Upper lobe of left lung (tissue), 6 donors: ENCODE results near the gene RELCH. TPM values are rescaled to one million over a fixed set of nuclear protein-coding genes. Genes with fewer than 3 reads are reported as not detected.

ENCODE experiments used
- ATAC-seq, 2 donors: fragments of 200-7000 bp; cut with Tn5 transposase; one replicate each; pipeline ENCODE4 v1.9.1; 2022; ENCODE audit warnings: mild to moderate bottlenecking in 2 of 2, moderate library complexity in 2 of 2; ENCODE audit not compliant: low FRiP score in 2 of 2
- DNase-seq, 2 donors: peaks; one replicate each; pipeline ENCODE4 v3.0.0-alpha.2; 2019 to 2020
- H3K27ac ChIP-seq, 4 donors: fragments of 200-600 bp; sonication (generic); one replicate each; pipeline ENCODE4 v1.5.1; 2016 to 2019
- H3K27me3 ChIP-seq, 4 donors: fragments of 200-600 bp; sonication (generic); one replicate each; pipeline ENCODE4 v1.5.1; 2017 to 2019
- H3K36me3 ChIP-seq, 4 donors: fragments of 200-600 bp; sonication (generic); one replicate each; pipeline ENCODE4 v1.5.1; 2016 to 2019
- H3K4me1 ChIP-seq, 4 donors: fragments of 200-600 bp; sonication (generic); one replicate each; pipeline ENCODE4 v1.5.1; 2018 to 2019
- H3K4me3 ChIP-seq, 4 donors: fragments of 200-600 bp; sonication (generic); one replicate each; pipeline ENCODE4 v1.5.1; 2017 to 2019; ENCODE audit warnings: mild to moderate bottlenecking in 2 of 4, moderate library complexity in 1 of 4
- H3K9me3 ChIP-seq, 4 donors: fragments of 200-600 bp; sonication (generic); one replicate each; pipeline ENCODE4 v1.5.1; 2018 to 2019
- CTCF ChIP-seq, 6 experiments: fragments of 450-650 bp in 4 of 6; fragments of 200-600 bp in 2 of 6; sonication (generic) in 2 of 6; IDR thresholded peaks; one replicate each; pipeline ENCODE4 v1.5.1; 2016 to 2019; ENCODE audit warnings: antibody characterized with exemption in 6 of 6
- EP300 ChIP-seq, 4 donors: sonication (generic); formaldehyde crosslinking; IDR thresholded peaks; one replicate each; pipeline ENCODE4 v1.5.1; 2017; ENCODE audit warnings: antibody characterized with exemption in 4 of 4, control low read depth in 2 of 4
- POLR2A ChIP-seq, 4 donors: fragments of 450-650 bp; IDR thresholded peaks; one replicate each; pipeline ENCODE4 v1.5.1; 2016 to 2017; ENCODE audit warnings: antibody characterized with exemption in 4 of 4, mild to moderate bottlenecking in 2 of 4
- POLR2AphosphoS5 ChIP-seq, 2 donors: sonication (generic); formaldehyde crosslinking; IDR thresholded peaks; one replicate each; pipeline ENCODE4 v1.5.1; 2017; ENCODE audit warnings: antibody characterized with exemption in 2 of 2
- WGBS, 2 donors: methylation state at CpG; one replicate each; pipeline ENCODE4 v1.1.5; 2017 to 2018; 5-methylcytosine and 5-hydroxymethylcytosine counted together
- total RNA-seq, 6 donors: library from RNA; depleted of rRNA in 4 of 6; stranded (reverse); fragments of >200 nt in 4 of 6; gene quantifications; one replicate each; pipeline versions ENCODE4 v1.1.0 to v1.2.1, GENCODE V29; 2016 to 2021
- donor health status: DM: no; HTN: no; CAD: no; lungs with moderate emphysema.
- donor health status: DM: no; HTN: yes; CAD: no; lungs with severe emphysema.

The RELCH gene
- total RNA-seq, 6 donors from 2014 or later: 27.8 to 66.7 (median 35.8) TPM

- ATAC-seq (no peak), DNase-seq (no peak)
- no peak for TF ChIP-seq CTCF (IDR thresholded peaks at IDR 0.05)
- no peak for TF ChIP-seq EP300 (IDR thresholded peaks at IDR 0.05)
- TF ChIP-seq POLR2AphosphoS5 (IDR thresholded peaks at IDR 0.05): no peak
- no peak for TF ChIP-seq POLR2A (IDR thresholded peaks at IDR 0.05)
- no peaks in the 10 kb centered on the region for H3K9me3 ChIP-seq
- H3K27me3 ChIP-seq: no peaks in the 10 kb centered on the region
- 74 to 79% methylated on average over 2 of the region's 2 CpGs for WGBS, 2 donors
- no peaks in the 10 kb centered on the region for H3K4me1 ChIP-seq
- peaks cover 0 to 78% (median 28%) of the 10 kb centered on the region in 4 donors for H3K36me3 ChIP-seq
- H3K4me3 ChIP-seq: no peak overlapping the region
- no peak overlapping the region for H3K27ac ChIP-seq
Measured at GRCh38 chr18:62264984-62265383, 77.9 kb downstream of the RELCH start.

GRCh38 chr18:62277045-62277444 is 90.0 kb downstream of the RELCH start:
- H3K36me3 ChIP-seq: peaks cover 0 to 49% (median 10%) of the 10 kb centered on the region in 4 donors
- H3K4me1 ChIP-seq: no peaks in the 10 kb centered on the region
- no peak for DNase-seq
- WGBS, 2 donors: 82 to 96% methylated on average over 1 of the region's 1 CpG
- no peaks in the 10 kb centered on the region for H3K9me3 ChIP-seq
- TF ChIP-seq POLR2AphosphoS5 (IDR thresholded peaks at IDR 0.05) (no peak), CTCF (IDR thresholded peaks at IDR 0.05) (no peak), EP300 (IDR thresholded peaks at IDR 0.05) (no peak), POLR2A (IDR thresholded peaks at IDR 0.05) (no peak)
- H3K27me3 ChIP-seq: no peaks in the 10 kb centered on the region
- no peak for ATAC-seq
- no peak overlapping the region for H3K27ac ChIP-seq
- no peak overlapping the region for H3K4me3 ChIP-seq

DNA sequence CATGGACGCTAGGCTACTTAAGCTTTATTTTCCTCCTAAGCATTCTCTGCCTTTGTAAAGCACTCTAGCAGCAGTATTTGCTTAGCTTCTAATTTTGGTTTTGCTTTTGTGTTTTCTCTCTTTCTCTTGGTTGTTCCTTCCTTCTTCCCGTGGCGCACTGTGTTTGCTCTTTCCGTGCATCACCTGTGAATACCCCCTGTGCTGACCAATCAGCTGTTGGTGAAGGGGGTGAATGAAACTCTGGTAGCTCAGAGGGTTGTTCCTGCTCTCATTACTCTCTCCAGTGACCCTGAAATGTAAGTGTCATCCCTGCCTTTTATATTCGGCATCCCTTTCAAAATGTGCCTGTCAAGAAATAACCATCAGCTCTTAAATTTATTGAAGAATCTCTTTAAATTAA is 92.5 kb downstream of the RELCH start:
- H3K9me3 ChIP-seq: no peaks in the 10 kb centered on the region
- H3K4me3 ChIP-seq: no peak overlapping the region
- H3K36me3 ChIP-seq: peaks cover 0 to 51% (median 6%) of the 10 kb centered on the region in 4 donors
- DNase-seq (no peak), ATAC-seq (no peak)
- WGBS, 2 donors: 68 to 72% methylated on average over 5 of the region's 5 CpGs
- TF ChIP-seq POLR2A (IDR thresholded peaks at IDR 0.05): no peak
- no peak for TF ChIP-seq EP300 (IDR thresholded peaks at IDR 0.05)
- TF ChIP-seq CTCF (IDR thresholded peaks at IDR 0.05): no peak
- no peak for TF ChIP-seq POLR2AphosphoS5 (IDR thresholded peaks at IDR 0.05)
- no peaks in the 10 kb centered on the region for H3K27me3 ChIP-seq
- H3K4me1 ChIP-seq: no peaks in the 10 kb centered on the region
- H3K27ac ChIP-seq: no peak overlapping the region

GRCh38 chr18:62280058-62280457 is 93.0 kb downstream of the RELCH start:
- ATAC-seq: no peak
- 90 to 97% methylated on average over 6 of the region's 6 CpGs for WGBS, 2 donors
- no peak for TF ChIP-seq POLR2A (IDR thresholded peaks at IDR 0.05)

GRCh38 chr18:62280786-62281185 is 93.7 kb downstream of the RELCH start:
- ATAC-seq (no peak), DNase-seq (no peak)
- H3K27ac ChIP-seq: no peak overlapping the region
- H3K36me3 ChIP-seq: peaks cover 0 to 47% (median 8%) of the 10 kb centered on the region in 4 donors
- H3K9me3 ChIP-seq: no peaks in the 10 kb centered on the region
- no peaks in the 10 kb centered on the region for H3K4me1 ChIP-seq
- TF ChIP-seq CTCF (IDR thresholded peaks at IDR 0.05): no peak
- TF ChIP-seq POLR2AphosphoS5 (IDR thresholded peaks at IDR 0.05): no peak
- TF ChIP-seq POLR2A (IDR thresholded peaks at IDR 0.05): no peak
- no peak for TF ChIP-seq EP300 (IDR thresholded peaks at IDR 0.05)
- H3K4me3 ChIP-seq: no peak overlapping the region
- no peaks in the 10 kb centered on the region for H3K27me3 ChIP-seq
- 79 to 85% methylated on average over 1 of the region's 1 CpG for WGBS, 2 donors

More at GRCh38 chr18:62280058-62280457, 93.0 kb downstream of the RELCH start:
- Histone ChIP-seq H3K27ac (no peak overlapping the region), H3K4me1 (no peaks in the 10 kb centered on the region), H3K4me3 (no peak overlapping the region), H3K27me3 (no peaks in the 10 kb centered on the region), H3K36me3 (peaks cover 0 to 47% (median 4%) of the 10 kb centered on the region in 4 donors), H3K9me3 (no peaks in the 10 kb centered on the region)
- DNase-seq: no peak
